Measurements from ENCODE around the gene RRAD. TPM values are rescaled to one million over a fixed set of nuclear protein-coding genes. Genes with fewer than 3 reads are reported as not detected.

RRAD gene
- total RNA-seq, 1 experiment from 2014 or later = 2.8 TPM

GRCh38 chr16:66872943-66873684, 52.2 kb downstream of the RRAD start:
- peak overlapping the region; percentile 66 for H3K27ac ChIP-seq (ENCODE audit: low read length)
- H3F3A ChIP-seq (ENCODE audit: low read length, unreplicated experiment) = no peaks in the 10 kb centered on the region
- H3K9me3 ChIP-seq (ENCODE audit: low read length) = no peaks in the 10 kb centered on the region
- POLR2A ChIA-PET (ENCODE audit: unreplicated experiment) = interaction anchor here (0.8 kb wide), 1 partner anchor 8 kb away, joined by 4 read pairs; no protein-coding TSS in a partner anchor
- BruUV-seq (replicated peaks) = no TSS peak
- H4K20me1 ChIP-seq (ENCODE audit: low read length) = no peaks in the 10 kb centered on the region
- peak; percentile 98 for DNase-seq
- H3K4me2 ChIP-seq (ENCODE audit: low read length) = peak overlapping the region; percentile 86
- no peaks in the 10 kb centered on the region for H3K79me2 ChIP-seq (ENCODE audit: low read length)
- peak overlapping the region; percentile 63 for H3K4me3 ChIP-seq (ENCODE audit: low read length)
- peak overlapping the region; percentile 48 for H3K9ac ChIP-seq (ENCODE audit: low read length)
- intact Hi-C loops (cut with micrococcal nuclease) = loop anchor here (2.0 kb wide), 2 partner anchors 42 to 268 kb away; partner anchors contain the start of genes CMTM3 and NAE1
- CTCF ChIA-PET = interaction anchor here (0.5 to 1.6 kb wide), 11 partner anchors 9 to 467 kb away, joined by 3 to 14 read pairs (median 3); partner anchors contain the start of gene NAE1
- TF ChIP-seq EZH2phosphoT487 (IDR thresholded peaks at IDR 0.05; ENCODE audit: borderline replicate concordance, low read length) (no peak), EZH2 (IDR thresholded peaks at IDR 0.05; ENCODE audit: low read length, unreplicated experiment) (no peak), CTCF (conservative IDR thresholded peaks at IDR 0.05; ENCODE audit: low read depth, low read length) (peak; percentile 87)
- no peaks in the 10 kb centered on the region for H3K36me3 ChIP-seq (ENCODE audit: low read depth, low read length)
- H3K27me3 ChIP-seq (ENCODE audit: low read length) = no peaks in the 10 kb centered on the region
- ATAC-seq = peak; percentile 94
- peaks cover 9% of the 10 kb centered on the region for H3K4me1 ChIP-seq (ENCODE audit: insufficient read depth, low read length)
- no peaks in the 10 kb centered on the region for H3K9me2 ChIP-seq (replicated peaks; ENCODE audit: low read length)
- peak overlapping the region; percentile 88 for H2AFZ ChIP-seq (ENCODE audit: low read length)

GRCh38 chr16:66872559-66872942, 52.8 kb downstream of the RRAD start:
- Histone ChIP-seq H3K36me3 (ENCODE audit: low read depth, low read length) (no peaks in the 10 kb centered on the region), H4K20me1 (ENCODE audit: low read length) (no peaks in the 10 kb centered on the region), H3K9me2 (replicated peaks; ENCODE audit: low read length) (no peaks in the 10 kb centered on the region), H3K9ac (ENCODE audit: low read length) (peak overlapping the region; percentile 48), H3K4me1 (ENCODE audit: insufficient read depth, low read length) (peaks cover 9% of the 10 kb centered on the region), H3K9me3 (ENCODE audit: low read length) (no peaks in the 10 kb centered on the region), H3K79me2 (ENCODE audit: low read length) (no peaks in the 10 kb centered on the region), H3K27ac (ENCODE audit: low read length) (peak overlapping the region; percentile 66), H2AFZ (ENCODE audit: low read length) (peak overlapping the region; percentile 88), H3F3A (ENCODE audit: low read length, unreplicated experiment) (no peaks in the 10 kb centered on the region), H3K27me3 (ENCODE audit: low read length) (no peaks in the 10 kb centered on the region), H3K4me2 (ENCODE audit: low read length) (peak overlapping the region; percentile 86), H3K4me3 (ENCODE audit: low read length) (peak overlapping the region; percentile 63)
- ATAC-seq (no peak), DNase-seq (no peak)
- ChIA-PET POLR2A (ENCODE audit: unreplicated experiment) (interaction anchor here (0.8 kb wide), 1 partner anchor 9 kb away, joined by 4 read pairs; no protein-coding TSS in a partner anchor), CTCF (interaction anchor here (0.5 to 1.6 kb wide), 11 partner anchors 10 to 466 kb away, joined by 3 to 14 read pairs (median 3); partner anchors contain the start of gene NAE1)
- no TSS peak for BruUV-seq (replicated peaks)
- no peak for TF ChIP-seq EZH2 (IDR thresholded peaks at IDR 0.05; ENCODE audit: low read length, unreplicated experiment)
- TF ChIP-seq EZH2phosphoT487 (IDR thresholded peaks at IDR 0.05; ENCODE audit: borderline replicate concordance, low read length) = no peak
- no peak for TF ChIP-seq CTCF (conservative IDR thresholded peaks at IDR 0.05; ENCODE audit: low read depth, low read length)
- intact Hi-C loops (cut with micrococcal nuclease) = loop anchor here (2.0 kb wide), 2 partner anchors 42 to 268 kb away; partner anchors contain the start of genes CMTM3 and NAE1
